Neuronal stem cell (in vitro differentiated cells): Measurements from ENCODE around the gene RPE.
A peak's percentile ranks its signal among the peaks of the same experiment; 100 is the strongest.

Experiments
- DNase-seq: peaks from one replicate; pipeline ENCODE4 v3.0.0-alpha.2; 2013; ENCODE audit warnings: low spot score
- H2AFZ ChIP-seq: one replicate; pipeline ENCODE4 v1.6.1; 2013; ENCODE audit warnings: mild to moderate bottlenecking, low read length, inconsistent platforms
- H2AK5ac ChIP-seq: 2 replicates; pipeline ENCODE4 v1.6.1; 2013; ENCODE audit warnings: low read depth, mild to moderate bottlenecking, inconsistent platforms, low read length, moderate library complexity, mixed read lengths
- H2BK120ac ChIP-seq: 2 replicates; pipeline ENCODE4 v1.6.1; 2013; ENCODE audit warnings: low read depth, mild to moderate bottlenecking, inconsistent platforms, low read length, moderate library complexity, mixed read lengths
- H2BK12ac ChIP-seq: one replicate; pipeline ENCODE4 v1.6.1; 2013; ENCODE audit warnings: low read length, inconsistent platforms
- H2BK15ac ChIP-seq: 2 replicates; pipeline ENCODE4 v1.6.1; 2013; ENCODE audit warnings: mild to moderate bottlenecking, low read length, inconsistent platforms, mixed read lengths
- H2BK5ac ChIP-seq: one replicate; pipeline ENCODE4 v1.6.1; 2013; ENCODE audit warnings: inconsistent platforms, mild to moderate bottlenecking, low read length, moderate library complexity
- H3K14ac ChIP-seq: one replicate; pipeline ENCODE4 v1.6.1; 2013; ENCODE audit warnings: low read length, inconsistent platforms
- H3K18ac ChIP-seq: 2 replicates; pipeline ENCODE4 v1.6.1; 2013; ENCODE audit warnings: low read length, inconsistent platforms
- H3K23ac ChIP-seq: 2 replicates; pipeline ENCODE4 v1.6.1; 2013; ENCODE audit warnings: low read depth, mild to moderate bottlenecking, mixed read lengths, low read length, inconsistent platforms; ENCODE audit not compliant: poor library complexity
- H3K27ac ChIP-seq: replicated peaks from 3 replicates; pipeline ENCODE4 v1.5.1; 2013; ENCODE audit warnings: low read length, inconsistent platforms
- H3K27me3 ChIP-seq, 3 experiments: 2 replicates each; pipeline ENCODE4 v1.6.1; 2013; ENCODE audit warnings: low read length in 3 of 3, mild to moderate bottlenecking in 2 of 3, inconsistent platforms in 1 of 3, low read depth in 1 of 3, mixed read lengths in 1 of 3, moderate library complexity in 1 of 3; ENCODE audit not compliant: control insufficient read depth in 3 of 3, insufficient read depth in 3 of 3
- H3K36me3 ChIP-seq, 2 donors: replicated peaks in 1 of 2; 2 replicates each; pipeline ENCODE4 v1.6.1; 2013; ENCODE audit warnings: low read length in 2 of 2; ENCODE audit not compliant: control insufficient read depth in 2 of 2, insufficient read depth in 2 of 2
- H3K4ac ChIP-seq: 2 replicates; pipeline ENCODE4 v1.6.1; 2013; ENCODE audit warnings: inconsistent platforms, mild to moderate bottlenecking, low read length, moderate library complexity
- H3K4me1 ChIP-seq, 2 donors: 1 replicate in 1 of 2; 2 replicates in 1 of 2; pipeline ENCODE4 v1.6.1; 2013; ENCODE audit warnings: low read length in 2 of 2, low read depth in 1 of 2; ENCODE audit not compliant: control insufficient read depth in 2 of 2, insufficient read depth in 1 of 2
- H3K4me2 ChIP-seq: one replicate; pipeline ENCODE4 v1.6.1; 2013; ENCODE audit warnings: mild to moderate bottlenecking, low read length, inconsistent platforms; ENCODE audit not compliant: insufficient read depth, poor library complexity, severe bottlenecking
- H3K4me3 ChIP-seq, 2 donors: 2 replicates each; pipeline ENCODE4 v1.5.1; 2013; ENCODE audit warnings: low read length in 2 of 2, mild to moderate bottlenecking in 2 of 2, inconsistent platforms in 1 of 2, moderate library complexity in 1 of 2
- H3K79me1 ChIP-seq: one replicate; pipeline ENCODE4 v1.6.1; 2013; ENCODE audit warnings: low read depth, mild to moderate bottlenecking, inconsistent platforms, low read length, moderate library complexity
- H3K9ac ChIP-seq: one replicate; pipeline ENCODE4 v1.6.1; 2013; ENCODE audit warnings: mild to moderate bottlenecking, low read depth, low read length, inconsistent platforms; ENCODE audit not compliant: poor library complexity
- H3K9me3 ChIP-seq, 2 donors: replicated peaks in 1 of 2; 2 replicates each; pipeline versions ENCODE3 to v1.6.1; 2013; ENCODE audit warnings: low read length in 2 of 2, mild to moderate bottlenecking in 2 of 2, inconsistent platforms in 1 of 2, low read depth in 1 of 2, mixed read lengths in 1 of 2, moderate library complexity in 1 of 2; ENCODE audit not compliant: control insufficient read depth in 2 of 2, insufficient read depth in 1 of 2
- H4K8ac ChIP-seq: one replicate; pipeline ENCODE4 v1.6.1; 2013; ENCODE audit warnings: low read depth, mild to moderate bottlenecking, inconsistent platforms, low read length, moderate library complexity
- H4K91ac ChIP-seq: one replicate; pipeline ENCODE4 v1.6.1; 2013; ENCODE audit warnings: low read length, low read depth, mild to moderate bottlenecking, inconsistent platforms; ENCODE audit not compliant: poor library complexity
- WGBS, 2 donors: extraction: QIAGEN DNeasy Blood & Tissue Kit; methylation state at CpG; one replicate each; pipeline ENCODE4 v1.1.7; 2013; ENCODE audit warnings: missing lambda C conversion rate in 2 of 2, mixed read lengths in 1 of 2; ENCODE audit not compliant: insufficient read length in 2 of 2, insufficient replicate concordance in 1 of 2; ENCODE audit errors: extremely low coverage in 2 of 2; 5-methylcytosine and 5-hydroxymethylcytosine counted together

The RPE gene

GRCh38 chr2:210038078-210038477 lies 35.6 kb downstream of the RPE start:
- no CpG with 5 or more reads among the region's 3 CpGs for WGBS, 2 donors
- no peak overlapping the region for H3K23ac ChIP-seq
- no peak overlapping the region for H3K27ac ChIP-seq
- H2BK15ac ChIP-seq, result no peak overlapping the region
- no peak overlapping the region for H3K14ac ChIP-seq
- no peak overlapping the region for H2BK5ac ChIP-seq
- no peak overlapping the region for H3K18ac ChIP-seq
- H2BK12ac ChIP-seq, result no peak overlapping the region
- H3K36me3 ChIP-seq, result no peaks in the 10 kb centered on the region
- no peak for DNase-seq
- no peak overlapping the region for H3K4me3 ChIP-seq
- H3K79me1 ChIP-seq, result no peaks in the 10 kb centered on the region
- H2AK5ac ChIP-seq, result no peak overlapping the region
- no peak overlapping the region for H3K4me2 ChIP-seq
- H3K27me3 ChIP-seq, result no peaks in the 10 kb centered on the region
- no peak overlapping the region for H3K9ac ChIP-seq
- no peak overlapping the region for H2AFZ ChIP-seq
- no peak overlapping the region for H4K8ac ChIP-seq
- H3K9me3 ChIP-seq, result no peaks in the 10 kb centered on the region
- H4K91ac ChIP-seq, result no peak overlapping the region
- H2BK120ac ChIP-seq, result no peak overlapping the region
- H3K4me1 ChIP-seq, result no peaks in the 10 kb centered on the region
- H3K4ac ChIP-seq, result no peak overlapping the region

GRCh38 chr2:210046851-210047500 lies 44.5 kb downstream of the RPE start:
- no peak overlapping the region for H2AK5ac ChIP-seq
- peak overlapping the region; percentile 1 for H2BK5ac ChIP-seq
- no CpG with 5 or more reads among the region's 2 CpGs for WGBS, 2 donors

GRCh38 chr2:210049831-210050230 lies 47.4 kb downstream of the RPE start:
- no peak for DNase-seq
- Histone ChIP-seq H3K14ac (no peak overlapping the region), H3K4me1 (no peaks in the 10 kb centered on the region), H3K27me3 (no peaks in the 10 kb centered on the region), H3K36me3 (peaks cover 0 to 1% of the 10 kb centered on the region in 2 donors), H2BK12ac (no peak overlapping the region), H3K4ac (no peak overlapping the region), H3K9me3 (peaks cover 7 to 29% of the 10 kb centered on the region in 2 donors), H3K18ac (no peak overlapping the region), H3K4me2 (no peak overlapping the region), H3K79me1 (no peaks in the 10 kb centered on the region), H2BK5ac (no peak overlapping the region), H3K9ac (no peak overlapping the region), H3K27ac (no peak overlapping the region), H3K4me3 (no peak overlapping the region), H3K23ac (no peak overlapping the region), H4K8ac (no peak overlapping the region), H2AK5ac (no peak overlapping the region), H2BK15ac (no peak overlapping the region), H4K91ac (no peak overlapping the region), H2BK120ac (no peak overlapping the region), H2AFZ (no peak overlapping the region)
- WGBS, 2 donors, result no CpG with 5 or more reads among the region's 1 CpG

More at GRCh38 chr2:210046851-210047500, 44.5 kb downstream of the RPE start:
- Histone ChIP-seq H3K4me2 (no peak overlapping the region), H3K79me1 (no peaks in the 10 kb centered on the region), H3K4me3 (no peak overlapping the region), H3K4me1 (no peaks in the 10 kb centered on the region), H3K23ac (no peak overlapping the region), H2BK15ac (no peak overlapping the region), H3K27me3 (no peaks in the 10 kb centered on the region), H4K91ac (no peak overlapping the region), H3K9ac (no peak overlapping the region), H3K27ac (no peak overlapping the region), H3K14ac (no peak overlapping the region), H2BK12ac (no peak overlapping the region), H3K36me3 (peaks cover 0 to 1% of the 10 kb centered on the region in 2 donors), H3K4ac (no peak overlapping the region), H3K9me3 (peaks cover 6 to 20% of the 10 kb centered on the region in 2 donors), H2BK120ac (no peak overlapping the region), H2AFZ (no peak overlapping the region), H4K8ac (no peak overlapping the region), H3K18ac (no peak overlapping the region)
- DNase-seq, result no peak

- no peak overlapping the region for H3K4me3 ChIP-seq
- peaks cover 0 to 1% of the 10 kb centered on the region in 2 donors for H3K36me3 ChIP-seq
- no peak for DNase-seq
- H3K27me3 ChIP-seq, result no peaks in the 10 kb centered on the region
- no peak overlapping the region for H3K14ac ChIP-seq
- H2BK120ac ChIP-seq, result no peak overlapping the region
- H3K9me3 ChIP-seq, result peaks cover 9 to 28% of the 10 kb centered on the region in 2 donors
- H3K9ac ChIP-seq, result no peak overlapping the region
- no peak overlapping the region for H3K18ac ChIP-seq
- H3K4ac ChIP-seq, result no peak overlapping the region
- no peak overlapping the region for H2BK15ac ChIP-seq
- H2AFZ ChIP-seq, result no peak overlapping the region
- no peak overlapping the region for H4K91ac ChIP-seq
- H3K23ac ChIP-seq, result no peak overlapping the region
- WGBS, 2 donors, result no CpG with 5 or more reads among the region's 1 CpG
- no peak overlapping the region for H2AK5ac ChIP-seq
- H3K79me1 ChIP-seq, result no peaks in the 10 kb centered on the region
- no peaks in the 10 kb centered on the region for H3K4me1 ChIP-seq
- H3K27ac ChIP-seq, result no peak overlapping the region
- H2BK12ac ChIP-seq, result no peak overlapping the region
- H4K8ac ChIP-seq, result no peak overlapping the region
- H2BK5ac ChIP-seq, result no peak overlapping the region
- no peak overlapping the region for H3K4me2 ChIP-seq
These were observed 48.4 kb downstream of the RPE start for GRCh38 chr2:210050885-210051284.
